Dedifferentiated amniotic fluid mesenchymal stem cell (primary cell): ENCODE data around the gene LAPTM4A.
"Not testable (repeated sequence)": the region's sequence is repeated elsewhere in the genome, so short reads cannot be mapped to it uniquely, and the experiment has no call there.

ENCODE experiments used
- DNase-seq: peaks from one replicate; pipeline ENCODE4 v3.0.0-alpha.2; 2016; ENCODE audit errors: extremely low spot score

Gene LAPTM4A

GRCh38 chr2:20051532-20052228, at the start of gene LAPTM4A:
LAPTM4A (minus strand) TSS chr2:20051628; CDS start chr2:20051520, 108 bp downstream.
- peak; percentile 100 for DNase-seq

GRCh38 chr2:20100711-20101110, 49.3 kb upstream of the LAPTM4A start:
- no peak for DNase-seq

GRCh38 chr2:20099780-20100179, 48.4 kb upstream of the LAPTM4A start:
- no peak for DNase-seq

GRCh38 chr2:20097889-20098714, 46.7 kb upstream of the LAPTM4A start:
- peak; percentile 86 for DNase-seq

- DNase-seq: no peak
Measured at GRCh38 chr2:20095469-20095868, 44.0 kb upstream of the LAPTM4A start.

- DNase-seq: no peak
Measured at GRCh38 chr2:20094955-20095354, 43.5 kb upstream of the LAPTM4A start.

GRCh38 chr2:20094142-20094755, 42.8 kb upstream of the LAPTM4A start:
- no peak for DNase-seq

GRCh38 chr2:20093263-20094141, 42.1 kb upstream of the LAPTM4A start:
- peak; percentile 85 for DNase-seq

GRCh38 chr2:20092901-20093235, 41.4 kb upstream of the LAPTM4A start:
- no peak for DNase-seq

GRCh38 chr2:20092226-20092900, 40.9 kb upstream of the LAPTM4A start:
- no peak for DNase-seq

GRCh38 chr2:20091305-20091991, 40.0 kb upstream of the LAPTM4A start:
- peak; percentile 87 for DNase-seq

GRCh38 chr2:20089715-20090464, 38.5 kb upstream of the LAPTM4A start:
- DNase-seq: no peak

- not testable (repeated sequence) for DNase-seq
Measured at GRCh38 chr2:20085909-20086308, 34.5 kb upstream of the LAPTM4A start.

GRCh38 chr2:20082812-20083211, 31.4 kb upstream of the LAPTM4A start:
- DNase-seq: not testable (repeated sequence)

GRCh38 chr2:20081841-20082240, 30.4 kb upstream of the LAPTM4A start:
- DNase-seq: no peak

GRCh38 chr2:20080839-20081415, 29.5 kb upstream of the LAPTM4A start:
- no peak for DNase-seq

GRCh38 chr2:20080428-20080827, 29.0 kb upstream of the LAPTM4A start:
- DNase-seq: no peak

GRCh38 chr2:20079546-20080115, 28.2 kb upstream of the LAPTM4A start:
- DNase-seq: no peak

GRCh38 chr2:20077411-20077940, 26.0 kb upstream of the LAPTM4A start:
- DNase-seq: no peak
